ENCODE measurements around the gene MPIG6B.

The MPIG6B gene

DNA sequence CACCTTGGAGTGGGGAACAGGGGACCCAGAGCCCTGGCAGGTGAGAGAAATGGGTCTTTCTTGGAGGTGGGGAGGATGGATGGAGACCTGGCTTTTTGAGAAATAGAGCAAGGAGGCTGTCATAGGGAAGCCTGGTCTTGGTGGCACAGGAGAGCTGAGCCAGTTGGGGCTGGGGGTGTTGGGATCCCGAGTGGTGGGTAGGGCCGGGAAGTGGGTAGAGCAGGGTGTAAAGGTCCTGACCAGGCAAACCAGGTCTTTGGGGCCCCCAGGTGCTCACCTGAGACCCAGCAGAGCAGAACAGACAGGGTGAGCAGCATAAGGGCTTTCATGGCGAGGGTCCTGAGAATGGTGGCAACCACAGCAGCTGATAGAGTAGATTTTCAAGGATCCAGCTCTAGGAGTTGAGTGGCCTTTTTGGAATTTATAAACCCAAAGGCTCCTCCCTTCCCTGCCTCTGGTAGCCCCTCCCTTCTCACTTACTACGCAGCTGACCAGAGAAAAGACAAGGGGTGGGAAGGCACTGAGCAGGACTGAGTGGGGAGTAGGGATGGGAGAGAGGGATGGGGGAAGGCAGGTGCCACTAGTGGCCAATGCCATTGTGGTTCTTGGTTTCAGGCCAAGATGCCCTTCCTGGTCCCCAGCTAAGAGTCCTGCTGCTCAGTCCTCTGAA lies 1.7 kb upstream of the MPIG6B start, which contains the start of gene LY6G6C:
TSS of gene LY6G6C (minus strand) at position 396 of the 670 bp plus-strand sequence. CDS start at position 329, 67 bp downstream.
- DNase-seq (ENCODE audit: low read depth in 2 of 2) = no peak

DNA sequence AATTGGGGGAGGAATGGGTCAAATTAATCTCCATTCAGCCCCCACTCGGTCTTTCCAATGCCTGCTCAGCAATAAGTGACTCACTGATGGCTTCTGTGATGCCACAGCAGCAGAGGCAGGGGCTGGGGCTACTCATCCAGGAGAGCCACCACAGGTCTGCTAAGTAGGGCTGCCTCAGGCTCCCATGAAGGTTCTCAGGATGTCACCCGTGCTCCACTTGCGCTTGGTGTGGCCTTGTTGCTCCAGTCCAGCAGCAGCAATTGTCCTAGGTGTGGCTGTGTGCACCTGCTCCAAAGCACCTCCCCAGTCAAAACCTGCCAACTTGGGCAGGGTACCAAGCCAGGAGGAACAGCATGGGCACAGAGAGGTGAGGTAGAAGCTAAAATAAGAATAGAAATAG lies 1.0 kb upstream of the MPIG6B start:
- DNase-seq (ENCODE audit: low read depth in 2 of 2) = no peak

DNA sequence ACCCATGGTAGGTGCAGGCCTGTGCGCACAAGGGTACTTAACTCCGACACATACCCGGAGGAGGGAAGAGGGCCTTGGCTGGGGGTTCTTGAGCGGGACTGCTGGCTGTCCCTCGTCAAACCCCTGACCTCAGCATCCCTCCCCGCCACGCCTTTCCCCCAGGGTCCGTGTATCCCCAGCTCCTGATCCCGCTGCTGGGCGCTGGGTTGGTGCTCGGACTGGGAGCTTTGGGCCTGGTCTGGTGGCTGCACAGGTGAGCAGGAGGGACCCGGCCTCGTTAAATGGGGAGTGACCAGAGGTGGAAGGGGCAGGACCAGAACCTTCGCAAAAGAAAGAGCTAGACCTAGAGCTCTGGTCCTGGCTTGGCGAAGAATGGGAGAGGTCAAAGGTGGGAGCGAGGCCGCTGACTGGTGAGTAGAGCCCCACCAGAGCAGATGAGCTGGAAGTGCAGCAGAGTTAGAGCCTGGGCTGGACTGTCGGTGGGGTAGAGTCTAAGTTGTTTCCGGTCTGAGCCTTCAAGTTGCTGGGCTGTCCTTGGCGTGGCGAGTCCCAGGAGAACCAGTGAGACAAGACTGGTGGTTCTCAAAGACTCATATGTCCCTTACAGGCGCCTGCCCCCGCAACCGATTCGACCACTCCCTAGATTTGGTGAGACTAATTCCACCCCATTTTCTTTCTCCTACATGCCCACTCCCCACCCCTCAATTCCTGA lies 963 bp downstream of the MPIG6B start:
- DNase-seq (ENCODE audit: low read depth in 2 of 2) = no peak

DNA sequence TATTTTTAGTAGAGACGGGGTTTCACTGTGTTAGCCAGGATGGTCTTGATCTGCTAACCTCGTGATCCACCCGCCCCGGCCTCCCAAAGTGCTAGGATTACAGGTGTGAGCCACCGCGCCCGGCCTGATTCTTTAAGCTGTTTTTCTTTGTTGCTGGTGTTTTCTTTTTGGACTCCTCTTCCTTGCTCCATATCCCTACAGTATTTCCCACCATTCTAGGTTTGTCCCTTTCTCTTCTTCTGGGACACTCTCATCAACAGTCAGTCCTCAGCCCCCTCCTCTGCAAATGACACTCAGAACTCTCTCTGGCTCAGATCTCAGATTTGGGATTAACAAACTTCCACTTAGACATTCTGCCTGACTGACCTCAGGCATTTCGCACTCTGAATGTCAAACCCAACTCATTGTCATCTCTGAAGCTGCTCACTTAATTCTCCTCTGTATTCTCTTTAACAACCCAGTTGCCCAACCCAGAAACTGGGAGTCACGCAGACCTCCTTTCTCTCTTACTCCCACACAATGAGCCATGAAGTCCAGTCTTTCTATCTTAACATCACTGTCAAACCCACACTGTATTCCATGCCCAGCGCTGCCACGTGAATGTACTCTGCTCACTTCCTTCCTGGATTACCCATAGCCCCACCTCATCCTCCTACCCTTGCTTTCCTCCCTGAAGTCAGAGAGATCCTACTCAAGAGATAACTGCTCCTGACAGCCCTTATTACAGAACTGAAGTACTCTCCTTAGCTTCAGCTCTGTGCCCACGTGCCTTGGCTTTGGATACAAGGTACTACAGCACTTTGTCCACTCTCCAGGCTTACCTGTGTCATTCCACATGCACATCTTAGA lies 2.6 kb downstream of the MPIG6B start:
- DNase-seq (ENCODE audit: low read depth in 2 of 2) = no peak

DNA sequence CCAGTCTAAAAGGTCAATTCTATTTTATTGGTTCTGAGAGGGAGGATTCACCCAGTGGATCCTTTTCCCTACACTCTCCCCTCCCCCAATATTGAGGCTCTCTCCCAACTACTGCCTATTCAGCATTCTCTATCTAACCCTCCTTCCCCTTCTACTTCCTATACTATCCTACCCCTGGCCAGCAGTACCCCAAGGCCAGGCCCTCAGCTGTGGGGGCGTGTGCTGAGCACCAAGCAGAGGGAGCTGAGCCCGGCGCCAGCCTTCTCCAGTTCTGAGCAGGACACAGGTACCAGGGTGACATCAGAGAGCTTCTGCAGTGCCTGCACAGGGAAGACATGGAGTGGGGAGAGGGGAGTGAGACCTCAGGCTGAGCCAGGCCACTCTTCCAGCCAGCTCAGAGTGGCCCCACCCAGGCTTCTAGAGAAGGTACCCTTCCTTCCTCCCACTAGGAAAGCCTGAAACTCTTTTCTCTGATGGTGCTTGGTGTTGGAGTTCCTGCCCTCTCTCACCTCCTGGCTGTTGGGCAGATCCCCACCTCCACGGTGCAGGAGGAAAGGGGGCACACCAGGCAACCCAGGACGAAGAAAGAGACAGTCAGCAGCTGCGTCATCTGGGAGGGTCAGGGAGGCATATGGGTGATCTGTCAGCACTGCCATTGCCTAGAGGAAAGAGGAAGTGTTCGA lies 4.0 kb downstream of the MPIG6B start:
- DNase-seq (ENCODE audit: low read depth in 2 of 2) = no peak

DNA sequence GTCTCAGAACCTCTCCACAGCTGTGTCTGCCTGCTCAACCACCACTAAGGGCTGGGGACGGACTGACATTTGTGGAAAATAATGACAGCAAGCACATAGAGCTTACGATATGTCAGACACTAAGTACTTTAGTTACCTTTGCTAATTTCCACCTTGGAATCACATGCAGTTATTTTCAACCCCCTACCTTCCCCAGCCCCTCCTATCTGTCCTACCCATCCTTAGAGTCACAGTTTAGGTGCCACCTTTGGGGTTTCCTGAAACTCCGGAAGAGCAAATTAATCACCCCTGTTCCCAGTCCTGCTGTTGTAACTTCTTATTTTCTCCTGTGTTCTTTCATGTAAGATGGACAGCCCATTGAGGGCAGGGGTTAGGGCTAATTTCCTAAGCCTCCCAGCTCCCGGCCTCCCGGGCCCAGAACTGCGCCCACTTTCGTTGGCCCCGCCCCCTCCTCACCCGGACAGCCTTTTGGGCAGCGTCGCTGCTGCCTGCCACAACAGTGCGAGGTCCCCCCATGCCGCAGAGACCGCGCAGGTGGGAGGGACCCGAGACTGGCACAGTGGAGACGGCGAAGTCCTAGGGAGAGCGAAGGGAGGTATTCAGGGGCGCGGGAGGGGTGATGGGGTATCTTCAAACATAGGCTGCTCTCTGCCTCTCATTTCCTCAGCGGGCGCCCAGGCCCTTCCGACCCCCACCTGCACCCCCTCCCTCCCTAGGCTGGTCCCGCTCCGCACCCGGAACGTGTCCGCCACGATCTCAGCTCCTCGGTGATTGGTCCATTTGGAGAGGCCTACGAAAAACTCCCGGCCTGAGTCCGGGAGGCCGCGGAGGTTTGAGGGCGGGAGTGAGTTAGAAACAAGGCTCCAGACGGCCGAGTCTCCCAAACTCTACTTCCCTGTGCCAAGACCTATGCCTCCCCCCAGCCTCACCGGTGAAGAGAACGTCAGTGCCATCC lies 4.8 kb downstream of the MPIG6B start:
- DNase-seq (ENCODE audit: low read depth in 2 of 2) = no peak

DNA sequence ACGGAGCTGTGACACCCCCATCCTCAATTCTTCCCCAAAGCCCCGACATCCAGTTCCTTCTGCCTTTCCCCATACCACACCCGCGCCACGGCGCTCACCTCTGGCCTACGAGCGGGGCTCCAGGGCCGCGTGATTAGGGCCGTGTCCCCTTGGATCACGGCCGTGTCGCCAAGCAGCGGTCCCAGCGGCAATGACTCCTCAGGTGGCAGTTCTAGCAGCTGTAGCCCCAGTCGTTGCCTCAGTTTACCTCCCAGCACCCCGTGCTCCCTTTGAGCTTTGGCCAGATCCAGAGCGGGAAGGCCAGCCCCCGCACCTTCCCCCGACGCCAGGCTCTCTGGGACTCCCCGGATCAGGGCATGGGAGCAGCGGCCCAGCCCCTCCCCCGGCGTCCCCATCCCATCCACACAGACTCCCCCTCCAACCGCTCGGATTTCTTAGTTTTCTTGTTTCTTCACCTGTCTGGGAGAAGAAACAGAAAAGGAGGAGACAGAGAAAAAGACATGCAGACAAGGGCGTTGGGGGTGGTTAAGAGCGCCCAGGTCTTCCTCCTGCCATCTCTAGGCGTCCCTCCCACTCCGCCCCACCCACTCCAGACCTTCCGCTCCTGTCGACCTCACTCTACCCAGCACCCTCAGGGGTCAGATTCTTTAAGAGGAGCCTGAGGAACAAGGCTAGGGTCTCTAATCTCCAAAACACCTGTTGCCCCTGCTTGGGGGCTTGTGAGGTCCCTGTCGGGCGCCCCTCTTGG lies 5.8 kb downstream of the MPIG6B start, which contains the start of gene DDAH2:
TSS of gene DDAH2 (minus strand) at position 533 of the 748 bp plus-strand sequence. CDS start at position 395, 138 bp downstream.
- DNase-seq (ENCODE audit: low read depth in 2 of 2) = no peak

DNA sequence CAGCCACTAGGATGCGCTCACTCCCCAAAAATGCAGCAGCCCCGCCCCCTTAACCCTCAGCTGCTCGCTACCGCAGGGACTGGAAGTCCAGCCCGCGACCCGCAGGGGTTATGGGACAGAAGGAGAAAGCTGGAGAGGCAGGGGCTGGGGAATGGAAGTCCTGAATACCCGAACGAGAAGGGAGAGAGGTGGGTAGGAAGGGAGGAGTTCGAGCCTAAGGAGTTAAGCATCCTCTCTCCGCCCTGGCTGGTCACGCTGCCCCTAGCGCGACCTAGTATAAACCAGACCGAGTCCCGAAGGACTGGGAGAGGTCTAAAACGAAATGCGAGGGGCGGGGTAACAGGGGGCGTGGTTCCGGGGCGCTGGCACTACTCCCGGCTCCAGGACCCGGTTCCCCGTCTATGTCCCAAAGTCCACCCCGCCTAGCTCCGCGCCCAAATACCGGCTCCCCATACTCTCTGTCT lies 6.4 kb downstream of the MPIG6B start:
- DNase-seq (ENCODE audit: low read depth in 2 of 2) = peak; percentile 64 to 66

DNA sequence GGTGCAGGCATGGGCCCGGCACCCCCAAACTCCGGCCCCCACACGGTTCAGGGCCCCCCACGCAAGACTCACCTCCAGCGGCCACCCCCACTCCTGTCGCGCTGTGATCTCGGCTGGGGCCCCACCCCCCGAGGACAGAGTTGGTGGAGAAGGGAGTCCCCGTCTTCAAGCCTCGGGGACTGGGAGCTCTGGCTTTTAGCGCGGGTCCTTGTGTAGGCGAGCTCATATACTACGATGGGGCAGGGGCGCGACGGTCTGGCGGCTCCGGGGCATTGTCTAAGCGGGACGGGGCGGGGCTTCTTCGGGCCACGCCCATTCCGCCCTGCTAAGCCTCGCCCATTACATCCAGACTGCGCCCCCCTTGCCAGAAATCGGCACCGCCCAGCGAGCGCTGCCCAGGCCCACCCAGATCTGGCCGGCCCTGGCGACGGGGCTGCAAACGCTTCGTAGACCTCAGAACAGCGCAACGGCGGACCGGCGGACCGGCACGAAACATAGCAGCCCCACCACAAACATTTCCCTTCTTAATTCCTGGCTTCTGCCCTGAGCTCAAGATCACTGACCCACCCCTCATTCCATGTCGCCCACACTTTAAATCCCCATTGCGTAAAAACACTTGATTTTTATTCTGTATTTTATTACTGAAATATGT lies 6.9 kb downstream of the MPIG6B start:
- DNase-seq (ENCODE audit: low read depth in 2 of 2) = peak in 1 of 2 donors; percentile 35

DNA sequence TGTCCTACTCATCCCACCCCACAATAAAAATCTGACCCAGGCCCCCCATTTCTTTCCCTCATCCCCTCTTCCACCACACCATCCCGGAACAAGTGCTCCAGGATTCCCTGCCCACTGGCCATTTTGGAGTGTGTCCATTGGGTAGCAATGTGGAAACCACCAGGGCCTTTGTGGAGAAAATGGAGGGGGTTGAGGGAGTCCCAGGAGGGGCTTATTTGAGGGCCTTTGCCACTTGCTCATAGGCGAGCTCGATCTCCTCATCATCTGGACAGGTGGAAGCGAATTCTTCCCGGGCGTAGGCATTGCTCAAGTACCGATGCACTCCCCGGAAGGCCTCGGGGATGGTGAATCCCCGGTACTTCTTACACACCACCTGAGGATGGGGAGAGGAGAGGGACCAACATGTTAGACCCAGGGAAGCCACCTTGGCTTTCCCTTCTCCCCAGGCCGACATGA lies 7.5 kb downstream of the MPIG6B start:
- no peak for DNase-seq (ENCODE audit: low read depth in 2 of 2)

DNA sequence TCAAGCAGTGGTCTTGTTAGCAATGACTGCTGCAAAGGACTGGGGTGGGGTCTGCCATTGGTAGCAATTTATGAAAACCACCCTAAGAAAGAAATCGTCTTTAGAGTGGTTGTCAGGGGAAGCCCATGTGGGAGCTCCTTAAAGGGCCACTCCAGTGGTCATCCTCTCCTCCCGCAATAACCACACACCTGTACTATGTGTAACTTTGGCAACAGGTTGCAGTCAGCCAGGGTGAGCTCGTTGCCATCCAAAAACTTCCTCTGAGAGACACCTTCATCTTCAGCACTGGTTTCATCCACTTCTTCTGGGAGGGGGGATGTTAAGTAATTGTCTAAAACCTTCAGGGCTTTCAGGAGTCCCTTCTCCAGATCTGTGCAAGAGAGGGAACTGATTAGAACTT lies 8.9 kb downstream of the MPIG6B start:
- no peak for DNase-seq (ENCODE audit: low read depth in 2 of 2)

DNA sequence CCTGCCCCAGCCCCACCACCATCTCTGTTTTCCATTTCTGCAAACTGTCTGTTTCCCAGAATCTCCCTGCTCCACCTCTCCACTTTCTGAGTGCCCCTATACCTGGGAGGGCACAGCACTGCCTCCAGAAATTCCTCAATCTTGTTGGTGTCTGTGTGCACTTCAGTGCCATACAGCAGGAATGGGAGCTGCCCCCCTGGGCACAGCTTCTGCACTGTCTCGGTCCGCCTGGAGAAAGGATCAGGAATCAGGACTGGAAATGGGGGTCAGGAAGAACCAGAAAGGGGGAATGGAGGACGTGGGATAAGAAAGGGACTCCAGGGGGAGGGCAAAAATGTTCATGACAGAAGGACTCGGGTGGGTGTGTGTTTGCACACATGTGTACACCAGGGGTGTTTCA lies 10.6 kb downstream of the MPIG6B start:
- no peak for DNase-seq (ENCODE audit: low read depth in 2 of 2)

DNA sequence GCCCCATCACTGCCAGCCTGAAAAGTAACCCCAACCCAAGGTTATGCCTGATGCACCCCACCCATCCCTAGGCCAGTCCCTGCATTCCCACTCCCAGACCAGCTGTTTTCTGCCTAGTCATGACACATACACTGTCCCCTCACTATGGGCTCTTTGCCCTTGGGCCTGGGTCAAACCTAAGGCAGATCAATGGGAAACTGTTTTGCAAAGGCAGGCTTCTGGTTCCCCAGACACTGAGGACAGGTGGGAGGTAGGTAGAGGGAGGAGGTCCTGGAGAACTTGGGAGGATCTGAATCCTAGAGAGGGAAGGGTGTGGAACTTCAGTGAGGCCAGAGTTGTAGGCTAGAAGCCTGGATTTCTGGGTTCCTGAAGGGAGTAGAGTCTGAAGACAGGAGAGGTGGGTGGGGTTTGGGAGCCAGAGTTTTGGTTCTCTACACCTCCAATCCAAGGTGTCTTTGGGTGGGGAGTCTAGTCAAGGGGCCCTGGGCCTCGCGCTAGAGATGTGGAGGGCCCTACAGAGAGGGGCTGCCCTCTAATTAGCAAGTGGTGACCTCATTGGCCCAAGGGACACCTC lies 11.2 kb downstream of the MPIG6B start:
- no peak for DNase-seq (ENCODE audit: low read depth in 2 of 2)

DNA sequence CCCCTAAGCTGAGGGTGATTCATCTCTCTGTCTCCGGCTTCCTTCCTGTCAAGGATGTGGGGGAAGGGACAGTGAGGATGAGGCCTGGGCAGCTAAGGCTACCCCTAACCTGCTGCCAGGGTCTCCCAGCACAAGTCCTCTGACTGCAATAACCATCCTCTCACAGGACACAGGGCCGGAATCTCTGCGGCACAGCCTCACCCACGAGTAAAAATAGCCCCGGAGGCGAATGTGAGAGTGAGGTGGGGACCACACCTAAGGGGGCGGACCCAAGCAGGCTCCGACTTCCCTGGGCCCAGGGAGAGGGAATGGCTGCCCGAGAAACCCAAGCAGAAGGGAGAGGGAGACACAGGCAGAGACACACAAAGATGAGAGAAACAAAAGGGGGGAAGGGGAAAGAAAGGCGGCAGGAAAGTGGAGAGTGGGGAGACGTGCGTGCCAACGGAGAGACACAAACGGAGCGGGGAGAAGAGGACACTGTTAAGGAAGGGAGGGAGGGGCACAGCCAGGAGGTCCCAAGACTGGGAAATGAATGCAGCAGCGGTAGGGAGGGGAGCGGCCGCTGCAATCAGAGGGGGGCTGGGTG lies 11.7 kb downstream of the MPIG6B start:
- peak in 1 of 2 donors; percentile 47 for DNase-seq (ENCODE audit: low read depth in 2 of 2)

DNA sequence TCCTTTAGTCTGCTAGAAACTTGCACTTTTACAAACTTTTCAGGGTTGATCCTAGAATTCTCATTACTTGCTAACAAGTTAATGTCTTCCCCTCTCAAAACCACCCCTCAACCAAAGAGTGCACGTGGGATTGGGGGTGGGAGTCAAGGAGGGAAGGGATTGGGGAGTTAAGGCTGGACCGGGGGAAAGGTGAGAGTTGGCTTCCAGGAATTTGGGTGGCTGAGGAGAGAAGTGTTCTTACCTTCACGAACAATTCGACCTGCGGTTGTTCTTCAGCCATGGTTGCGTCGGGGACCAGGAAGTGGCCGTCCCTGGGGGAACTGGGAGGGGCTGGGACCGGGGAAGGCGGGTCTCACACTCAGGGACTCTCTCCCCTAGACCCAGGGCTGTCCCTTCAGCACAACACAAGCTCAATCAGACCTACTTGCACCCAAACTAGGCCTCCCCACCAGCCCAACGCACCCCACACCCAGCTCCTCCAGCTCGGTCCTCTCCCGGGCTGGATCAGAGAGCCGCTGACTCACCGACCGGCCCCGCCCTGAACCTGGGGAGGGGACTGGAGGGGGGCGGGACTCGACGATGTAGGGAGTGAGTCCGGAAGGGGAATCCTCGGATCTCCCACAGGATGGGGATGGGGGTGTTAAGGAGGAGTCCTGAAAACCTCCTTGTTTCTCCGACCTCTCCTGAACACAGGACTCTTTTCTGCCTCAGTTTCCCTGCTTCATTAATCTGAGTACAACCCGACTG lies 13.0 kb downstream of the MPIG6B start, which contains the start of gene CLIC1:
TSS of gene CLIC1 (minus strand) at position 510 of the 747 bp plus-strand sequence. CDS start at position 280, 230 bp downstream.
- peak; percentile 53 to 59 for DNase-seq (ENCODE audit: low read depth in 2 of 2)

DNA sequence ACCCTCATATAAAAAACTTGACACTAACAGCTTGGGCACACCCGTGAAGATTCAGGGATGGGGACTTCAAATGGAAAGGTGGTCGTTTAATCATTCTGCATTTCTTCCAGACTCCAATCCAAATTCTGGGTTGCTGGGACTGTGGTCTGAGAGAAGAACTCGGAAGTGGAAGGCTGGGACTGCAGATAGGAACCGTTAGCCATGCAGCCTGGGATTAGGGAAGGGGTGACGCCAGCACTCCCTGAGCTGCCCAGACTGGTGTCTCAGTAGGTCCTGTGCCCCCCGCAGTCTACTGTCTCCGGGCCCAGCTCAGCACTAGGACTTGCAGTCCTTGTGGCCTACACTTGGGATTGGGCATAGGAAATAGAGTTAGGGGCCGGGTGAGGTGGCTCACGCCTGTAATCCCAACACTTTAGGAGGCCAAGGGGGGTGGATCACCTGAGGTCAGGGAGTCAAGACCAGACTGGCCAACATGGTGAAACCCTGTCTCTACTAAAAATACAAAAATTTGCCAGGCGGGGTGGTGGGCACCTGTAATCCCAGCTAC lies 13.7 kb downstream of the MPIG6B start:
- no peak for DNase-seq (ENCODE audit: low read depth in 2 of 2)

DNA sequence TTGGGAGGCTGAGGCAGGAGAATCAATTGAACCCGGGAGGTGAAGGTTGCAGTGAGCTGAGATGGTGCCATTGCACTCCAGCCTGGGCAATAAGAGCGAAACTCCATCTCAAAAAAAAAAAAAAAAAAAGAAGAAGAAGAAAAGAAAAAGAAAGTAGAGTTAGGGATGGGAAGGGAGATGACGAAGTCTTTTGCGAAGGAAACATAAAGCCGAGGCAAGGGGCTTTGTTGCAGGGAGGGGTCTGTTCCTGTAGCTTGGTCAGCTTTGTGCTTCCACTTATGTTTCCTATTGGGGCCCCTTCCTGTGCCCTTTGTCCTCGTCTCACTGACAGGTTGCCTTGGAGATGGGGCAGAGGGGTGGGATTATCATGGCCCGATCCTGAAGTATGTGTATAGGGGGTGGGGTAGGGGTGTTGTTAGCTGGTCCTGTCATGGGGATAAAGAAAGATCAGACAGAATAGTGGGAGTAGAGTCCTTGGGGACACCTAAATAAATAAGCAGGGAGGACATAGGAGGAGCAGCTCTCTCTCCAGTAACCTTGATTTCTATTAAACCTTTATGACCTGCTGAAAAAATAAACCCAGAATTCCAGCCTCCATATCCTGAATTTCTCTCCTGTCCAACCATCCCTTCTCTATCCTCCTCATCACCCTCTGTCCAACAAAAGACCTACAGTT lies 14.3 kb downstream of the MPIG6B start:
- DNase-seq (ENCODE audit: low read depth in 2 of 2) = no peak
